NOMO-1 treated with dmso at 0.1 percent for 144 hours (cell line): ENCODE results near the gene SEC14L2.
"Not testable (repeated sequence)": the region's sequence is repeated elsewhere in the genome, so short reads cannot be mapped to it uniquely, and the experiment has no call there.

ENCODE experiments used
- DNase-seq: peaks from one replicate; lab custom pipeline; 2025; ENCODE audit not compliant: unreplicated experiment; lab: John Stamatoyannopoulos, UW

SEC14L2 gene

DNA sequence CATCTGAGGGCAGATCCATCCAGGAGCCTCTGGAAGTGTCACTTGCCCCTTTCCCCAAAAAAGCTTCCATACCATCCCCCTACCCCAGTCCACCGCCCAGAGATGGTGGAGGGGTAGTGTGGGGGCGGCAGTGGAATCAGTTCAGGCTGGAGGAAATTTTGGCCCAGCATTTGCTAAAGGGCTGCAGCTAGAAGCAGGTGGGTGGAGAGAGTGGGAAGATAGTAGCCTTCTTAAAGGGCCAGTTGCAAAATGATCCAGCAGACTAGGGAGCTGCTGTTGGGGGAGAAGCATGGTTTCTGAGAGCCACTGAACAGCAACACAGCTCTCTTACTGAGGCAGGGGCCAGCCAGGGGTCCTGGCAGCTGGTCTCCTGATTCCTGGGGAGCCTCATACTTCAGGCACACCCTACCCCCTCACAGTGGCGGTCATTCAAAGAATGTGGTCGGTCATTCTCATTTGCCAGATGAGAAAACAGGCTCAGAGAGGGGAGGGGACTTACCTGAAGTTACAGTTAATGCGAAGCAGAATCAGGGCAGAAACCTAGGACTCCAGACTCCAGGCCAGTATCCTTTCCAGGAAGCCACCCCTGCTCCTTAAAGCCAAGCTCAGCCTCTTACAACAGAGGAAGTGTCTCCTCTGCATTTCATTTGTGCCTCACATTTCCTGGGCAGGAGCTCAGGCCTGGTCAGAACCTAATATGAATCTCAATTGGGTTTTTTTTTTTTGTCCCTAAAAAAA lies 5.4 kb downstream of the SEC14L2 start:
- DNase-seq = no peak

DNA sequence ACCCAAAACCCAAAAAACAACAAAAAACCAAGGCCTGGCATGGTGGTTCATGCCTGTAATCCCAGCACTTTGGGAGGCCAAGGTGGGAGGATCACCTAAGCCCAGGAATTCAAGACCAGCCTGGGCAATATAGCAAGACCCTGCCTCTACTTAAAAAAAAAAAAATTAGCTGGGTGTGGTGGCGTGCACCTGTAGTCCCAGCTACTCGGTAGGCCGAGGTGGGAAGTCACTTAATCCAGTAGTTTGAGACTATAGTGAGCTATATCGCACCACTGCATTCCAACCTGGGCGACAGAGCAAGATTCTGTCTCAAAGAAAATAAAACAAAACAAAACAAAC lies 5.9 kb downstream of the SEC14L2 start:
- not testable (repeated sequence) for DNase-seq

DNA sequence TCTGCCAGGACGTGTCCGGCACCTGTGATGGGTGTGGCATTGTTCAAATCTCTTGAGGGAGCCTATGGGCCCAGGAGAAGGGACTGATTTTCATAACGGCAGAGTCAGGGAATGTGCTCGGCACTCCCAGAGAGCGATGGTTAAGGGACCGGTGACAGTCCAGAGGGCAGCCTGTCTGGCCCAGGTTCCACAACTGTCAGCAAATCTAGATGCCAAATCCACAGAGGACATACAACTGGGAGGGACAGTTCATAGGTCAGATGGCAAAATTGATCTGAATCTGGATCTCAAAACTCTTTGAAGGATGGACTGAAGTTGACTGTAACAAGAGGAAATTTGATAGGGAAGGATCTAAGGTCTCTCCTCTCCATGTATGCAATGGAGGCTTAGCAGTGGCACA lies 7.5 kb downstream of the SEC14L2 start:
- DNase-seq = no peak

- DNase-seq = no peak
These were observed 8.9 kb downstream of the SEC14L2 start for GRCh38 chr22:30405731-30406130.

- DNase-seq = no peak
These were observed 9.6 kb downstream of the SEC14L2 start for GRCh38 chr22:30406400-30406799.

DNA sequence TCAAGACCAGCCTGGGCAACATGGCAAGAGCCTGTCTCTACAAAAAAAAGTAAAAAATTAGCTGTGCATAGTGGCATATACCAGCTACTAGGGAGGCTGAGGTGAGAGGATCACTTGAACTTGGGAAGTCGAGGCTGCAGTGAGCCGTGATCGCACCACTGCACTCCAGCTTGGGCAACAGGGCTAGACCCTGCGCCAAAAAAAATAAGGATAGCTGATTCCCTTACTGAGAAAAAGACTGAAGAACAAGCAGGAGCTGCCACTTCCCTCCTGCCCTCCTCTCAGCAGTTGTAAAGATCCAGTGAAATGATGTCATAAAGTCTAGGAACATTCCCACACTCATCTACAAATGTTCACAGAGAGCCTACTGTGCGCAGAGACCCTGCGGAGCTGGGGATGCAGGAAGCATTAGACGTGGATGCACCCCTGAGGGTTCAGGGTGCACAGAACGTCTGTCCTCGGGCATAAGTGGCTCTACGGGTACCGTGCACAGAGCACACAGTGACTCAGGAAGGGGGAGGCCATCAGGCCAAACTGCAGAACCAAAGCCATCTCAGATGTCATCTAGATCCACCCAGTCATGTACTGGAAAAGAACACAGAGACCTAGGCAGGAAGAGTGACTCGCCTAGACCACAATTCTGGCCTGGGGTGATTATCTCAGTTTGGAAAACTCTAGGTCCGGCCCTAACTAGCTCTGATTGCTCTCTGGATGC lies 11.7 kb downstream of the SEC14L2 start:
- no peak for DNase-seq

DNA sequence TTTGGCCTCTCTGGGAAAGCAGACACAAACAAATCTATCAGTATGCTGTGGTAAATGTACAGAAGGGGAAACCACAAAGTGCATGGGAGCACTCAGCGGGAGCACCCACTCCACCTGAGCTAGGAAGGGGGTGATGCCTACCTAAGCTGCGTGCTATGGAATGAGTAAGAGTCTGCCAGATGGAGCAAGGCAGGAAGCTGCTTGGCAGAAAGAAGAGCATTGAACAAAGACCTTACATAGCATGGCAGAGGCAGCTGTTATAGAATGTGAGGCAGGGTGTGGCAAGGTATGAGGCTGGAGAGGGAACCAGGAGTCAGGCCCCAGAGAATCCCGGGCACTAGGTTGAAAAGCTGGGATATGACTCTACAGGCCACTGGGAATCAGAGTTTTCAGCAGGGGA lies 15.0 kb downstream of the SEC14L2 start:
- DNase-seq = no peak

GRCh38 chr22:30413001-30413400 lies 16.2 kb downstream of the SEC14L2 start:
- DNase-seq = no peak

GRCh38 chr22:30413745-30414524 lies 17.1 kb downstream of the SEC14L2 start:
- no peak for DNase-seq

GRCh38 chr22:30414525-30415047 lies 17.8 kb downstream of the SEC14L2 start:
- no peak for DNase-seq

DNA sequence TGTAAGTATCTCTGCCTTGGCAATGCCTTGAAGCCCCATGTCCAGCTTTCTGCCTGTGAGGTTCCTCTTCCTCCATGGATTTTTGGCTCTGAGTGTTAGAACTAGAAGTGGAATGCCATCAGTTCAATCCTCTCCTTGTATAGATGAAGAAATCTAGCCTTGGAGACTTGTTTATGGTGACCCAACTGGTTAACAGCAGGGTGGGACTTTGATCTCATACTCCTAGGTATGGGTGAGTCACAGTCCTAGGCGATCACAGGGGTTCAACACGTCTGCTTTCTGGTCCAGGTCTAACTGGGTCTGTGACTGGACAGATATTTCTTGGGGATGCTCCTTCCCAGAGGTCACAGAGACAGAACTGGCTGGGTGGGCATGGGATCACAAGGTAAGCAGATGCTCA lies 19.6 kb downstream of the SEC14L2 start:
- no peak for DNase-seq

- no peak for DNase-seq
These were observed 20.0 kb downstream of the SEC14L2 start for GRCh38 chr22:30416837-30417236.

GRCh38 chr22:30420347-30421125 lies 23.7 kb downstream of the SEC14L2 start:
- no peak for DNase-seq

DNA sequence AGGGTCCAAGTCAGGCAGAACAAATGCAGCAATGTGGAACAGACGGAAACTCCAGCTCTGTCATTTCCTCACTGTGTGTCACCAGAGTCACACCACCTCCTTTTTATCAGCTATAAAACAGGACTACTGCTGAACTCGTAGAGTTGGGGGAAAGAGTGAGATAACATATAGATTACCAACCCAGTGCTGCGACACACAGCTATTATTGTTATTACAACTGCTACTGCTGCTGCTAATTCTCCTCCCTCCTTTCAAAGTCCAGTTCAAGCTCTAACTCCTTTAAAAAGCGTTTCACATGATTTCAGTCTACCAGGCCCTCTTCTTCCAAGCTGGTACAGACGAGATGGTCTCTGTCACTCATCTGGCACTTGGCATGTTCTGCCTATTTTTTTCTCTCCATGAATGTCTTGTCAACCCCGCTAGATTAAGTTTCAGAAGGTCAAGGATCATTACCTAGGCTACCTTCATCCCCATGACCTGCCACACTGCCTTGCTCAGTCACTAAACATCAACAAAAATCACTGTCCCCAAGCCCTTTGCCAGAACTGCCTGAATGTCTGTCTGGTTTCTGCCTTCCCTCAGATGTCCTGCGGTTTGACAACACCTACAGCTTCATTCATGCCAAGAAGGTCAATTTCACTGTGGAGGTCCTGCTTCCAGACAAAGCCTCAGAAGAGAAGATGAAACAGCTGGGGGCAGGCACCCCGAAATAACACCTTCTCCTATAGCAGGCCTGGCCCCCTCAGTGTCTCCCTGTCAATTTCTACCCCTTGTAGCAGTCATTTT lies 25.1 kb downstream of the SEC14L2 start:
- DNase-seq = no peak

- DNase-seq = no peak
These were observed 25.9 kb downstream of the SEC14L2 start for GRCh38 chr22:30422481-30423300.

DNA sequence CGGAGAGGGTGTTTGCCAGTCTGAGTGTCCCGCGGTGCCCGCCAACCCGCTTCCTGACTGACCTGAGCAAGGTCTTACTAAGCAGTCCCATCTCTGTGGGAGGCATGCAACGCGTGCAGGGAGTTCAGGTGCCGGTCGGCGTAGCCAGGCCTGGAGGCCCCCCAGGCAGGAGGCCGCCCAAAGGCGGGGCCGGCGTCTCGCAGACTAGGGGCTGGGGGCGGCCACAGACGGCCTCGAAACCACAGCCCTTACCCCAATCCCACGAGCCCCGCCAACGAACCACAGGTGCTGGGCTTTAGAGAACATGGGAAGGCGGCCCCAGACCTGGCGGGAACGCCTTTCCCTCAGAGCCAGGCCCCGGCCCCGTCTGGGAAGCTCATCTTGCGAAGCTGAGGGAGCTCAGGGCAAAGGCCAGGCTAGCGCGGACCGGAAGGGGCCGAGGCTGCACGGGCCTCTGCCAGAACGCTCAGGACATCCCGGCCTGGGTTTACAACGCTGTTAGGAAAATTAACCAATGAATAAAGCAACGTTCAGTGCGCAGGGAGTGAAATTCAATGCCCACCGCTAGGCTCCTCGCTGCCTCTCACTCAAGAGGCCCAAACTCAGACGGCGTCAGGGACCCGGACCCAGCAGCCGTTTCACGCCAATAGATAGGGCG lies 26.6 kb downstream of the SEC14L2 start:
- DNase-seq = peak; percentile 55

DNA sequence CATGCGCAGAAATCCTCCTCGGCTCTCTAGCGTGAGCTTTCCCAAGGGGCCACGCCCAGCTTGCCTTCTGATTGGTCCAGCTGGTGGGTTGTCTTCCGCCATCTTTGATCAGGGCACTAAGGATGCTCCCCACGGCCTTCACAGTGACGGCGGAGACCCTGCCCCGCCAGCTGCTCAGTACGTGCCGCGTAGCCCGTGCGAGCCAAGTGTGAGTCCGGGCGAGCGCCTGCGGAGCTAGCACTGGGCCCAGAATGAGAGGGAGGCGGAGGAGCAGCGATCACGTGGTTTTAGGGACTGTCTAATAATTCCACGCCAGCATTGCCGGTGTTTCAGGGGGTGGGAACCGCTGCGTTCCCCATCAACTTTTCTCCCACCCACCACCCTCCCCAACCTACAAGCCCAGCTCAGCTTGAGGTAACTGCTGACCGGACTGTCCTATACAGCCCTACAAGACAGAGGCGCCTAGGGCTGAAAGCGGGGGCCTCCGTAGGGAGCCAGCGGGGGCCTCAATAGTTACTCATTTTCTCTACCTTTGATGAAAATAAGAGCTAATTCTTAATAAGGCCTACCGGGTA lies 27.2 kb downstream of the SEC14L2 start:
- DNase-seq = peak; percentile 97

GRCh38 chr22:30424534-30425326 lies 27.9 kb downstream of the SEC14L2 start:
- DNase-seq = no peak
